Measurements from ENCODE around the gene SCFD2.

SCFD2 gene

DNA sequence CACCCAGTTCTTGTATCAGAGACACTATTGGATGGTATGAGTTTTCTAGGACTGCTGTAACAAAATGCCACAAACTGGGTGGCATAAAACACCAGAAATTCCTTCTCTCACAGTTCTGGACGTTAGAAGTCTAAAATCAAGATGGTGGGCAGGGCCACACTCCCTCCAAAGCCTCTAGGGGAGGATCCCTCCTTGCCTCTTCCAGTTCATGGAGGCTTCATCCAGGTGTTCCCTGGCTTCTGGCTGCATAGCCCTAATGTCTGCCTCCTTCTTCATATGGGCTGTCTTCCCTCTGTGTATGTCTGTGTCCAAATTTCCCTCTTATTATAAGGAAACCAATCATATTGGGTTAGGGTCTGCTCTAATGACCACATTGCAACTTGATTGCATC, 542.2 kb downstream of the SCFD2 start:
- H3K27ac ChIP-seq (ENCODE audit: insufficient read depth, low read length, poor library complexity, severe bottlenecking) = no peak overlapping the region
- H3K27me3 ChIP-seq (replicated peaks; ENCODE audit: control insufficient read depth, insufficient read depth, low read length, poor library complexity, severe bottlenecking) = no peaks in the 10 kb centered on the region

More for the DNA sequence above, 542.2 kb downstream of the SCFD2 start:
- no peak for DNase-seq
- no peaks in the 10 kb centered on the region for H3K36me3 ChIP-seq (ENCODE audit: control insufficient read depth, insufficient read depth, low read length)
- no peak overlapping the region for H3K4me3 ChIP-seq (ENCODE audit: insufficient read depth, low read depth, low read length, poor library complexity, severe bottlenecking)
- H3K9me3 ChIP-seq (ENCODE audit: control insufficient read depth, low read length) = no peaks in the 10 kb centered on the region
- H3K4me1 ChIP-seq (ENCODE audit: control insufficient read depth, insufficient read depth, low read length, poor library complexity, severe bottlenecking) = peaks cover 7% of the 10 kb centered on the region
